Fibroblast of pulmonary artery (primary cell): Measurements from ENCODE around the gene LRRN3.

Source experiments
- DNase-seq: peaks from one replicate; pipeline ENCODE4 v3.0.0-alpha.2; 2010; ENCODE audit warnings: low read depth
- H3K4me3 ChIP-seq: replicated peaks from 2 replicates; pipeline ENCODE4 v1.5.1; 2011; ENCODE audit warnings: low read depth, mild to moderate bottlenecking, control low read depth, low read length, moderate library complexity
- TF ChIP-seq, protein P1 (sequence below): IDR thresholded peaks from 2 replicates; pipeline ENCODE4 v1.5.1; 2011; ENCODE audit warnings: mild to moderate bottlenecking, control low read depth, low read length, inconsistent platforms; ENCODE audit errors: missing control alignments

The LRRN3 gene

DNA sequence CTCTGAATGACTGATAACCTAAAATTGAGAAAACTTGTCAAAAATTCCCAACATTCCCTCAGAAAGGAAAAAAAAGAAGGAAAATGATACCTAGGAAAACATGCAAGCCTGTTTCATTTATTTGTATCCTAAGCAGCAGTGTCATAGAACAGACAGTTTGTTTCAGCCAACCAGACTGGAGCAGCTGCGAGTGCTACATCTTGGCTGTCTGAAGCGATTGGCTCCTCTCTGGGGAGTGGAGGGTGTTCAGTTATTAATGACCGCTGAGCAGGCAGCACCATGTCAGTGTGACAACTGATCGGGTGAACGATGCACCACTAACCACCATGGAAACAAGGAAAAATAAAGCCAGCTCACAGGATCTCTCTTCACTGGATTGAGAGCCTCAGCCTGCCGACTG, at the start of gene LRRN3:
TSS of gene LRRN3 (plus strand) at position 282 of the 400 bp plus-strand sequence. CDS start 31,646 bp downstream, outside the sequence.
- H3K4me3 ChIP-seq = peak within 1 kb of the TSS; percentile 47
- DNase-seq = peak; percentile 57
- TF ChIP-seq, protein P1, sequence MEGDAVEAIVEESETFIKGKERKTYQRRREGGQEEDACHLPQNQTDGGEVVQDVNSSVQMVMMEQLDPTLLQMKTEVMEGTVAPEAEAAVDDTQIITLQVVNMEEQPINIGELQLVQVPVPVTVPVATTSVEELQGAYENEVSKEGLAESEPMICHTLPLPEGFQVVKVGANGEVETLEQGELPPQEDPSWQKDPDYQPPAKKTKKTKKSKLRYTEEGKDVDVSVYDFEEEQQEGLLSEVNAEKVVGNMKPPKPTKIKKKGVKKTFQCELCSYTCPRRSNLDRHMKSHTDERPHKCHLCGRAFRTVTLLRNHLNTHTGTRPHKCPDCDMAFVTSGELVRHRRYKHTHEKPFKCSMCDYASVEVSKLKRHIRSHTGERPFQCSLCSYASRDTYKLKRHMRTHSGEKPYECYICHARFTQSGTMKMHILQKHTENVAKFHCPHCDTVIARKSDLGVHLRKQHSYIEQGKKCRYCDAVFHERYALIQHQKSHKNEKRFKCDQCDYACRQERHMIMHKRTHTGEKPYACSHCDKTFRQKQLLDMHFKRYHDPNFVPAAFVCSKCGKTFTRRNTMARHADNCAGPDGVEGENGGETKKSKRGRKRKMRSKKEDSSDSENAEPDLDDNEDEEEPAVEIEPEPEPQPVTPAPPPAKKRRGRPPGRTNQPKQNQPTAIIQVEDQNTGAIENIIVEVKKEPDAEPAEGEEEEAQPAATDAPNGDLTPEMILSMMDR = no peak

DNA sequence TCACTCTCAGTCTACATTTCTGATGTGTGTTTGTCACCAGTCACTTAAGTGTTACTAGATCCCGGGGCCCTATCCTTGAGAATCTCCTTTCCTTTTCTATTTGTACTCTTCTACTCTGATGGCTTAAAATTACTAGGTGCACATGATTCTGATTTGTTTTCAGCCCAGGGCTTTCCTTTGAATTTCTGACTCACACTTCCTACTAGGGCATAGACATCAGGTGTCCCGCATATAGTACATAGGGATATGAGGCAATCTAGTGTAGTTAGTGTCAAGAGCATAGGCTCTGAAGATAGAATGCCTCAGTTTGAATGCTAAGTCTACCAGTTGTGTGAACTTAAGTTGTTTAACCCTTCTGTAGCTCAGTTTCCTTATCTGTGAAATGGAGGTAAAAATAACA, 49.4 kb upstream of the LRRN3 start:
- DNase-seq = peak; percentile 14
- TF ChIP-seq, protein P1 = no peak
- no peak overlapping the region for H3K4me3 ChIP-seq

DNA sequence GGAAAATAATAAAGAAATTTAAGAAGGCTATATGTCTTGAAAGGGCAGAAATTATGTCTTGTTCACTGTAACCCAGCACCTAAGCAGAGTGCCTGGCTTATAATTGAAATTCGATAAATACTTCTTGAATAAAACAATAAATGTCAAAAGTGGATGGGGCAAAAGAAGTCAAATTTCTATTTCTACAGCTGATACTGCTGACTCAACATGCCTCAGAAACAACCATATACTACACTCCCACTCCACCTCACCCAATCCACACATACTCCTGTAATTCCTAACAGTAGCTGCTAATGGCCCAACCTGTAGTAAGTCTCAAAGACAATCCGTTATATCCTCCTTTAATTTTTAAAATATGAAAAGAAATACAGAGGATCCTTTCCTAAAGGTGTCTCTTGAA, 48.1 kb upstream of the LRRN3 start:
- no peak for DNase-seq
- TF ChIP-seq, protein P1 = no peak
- H3K4me3 ChIP-seq = no peak overlapping the region

DNA sequence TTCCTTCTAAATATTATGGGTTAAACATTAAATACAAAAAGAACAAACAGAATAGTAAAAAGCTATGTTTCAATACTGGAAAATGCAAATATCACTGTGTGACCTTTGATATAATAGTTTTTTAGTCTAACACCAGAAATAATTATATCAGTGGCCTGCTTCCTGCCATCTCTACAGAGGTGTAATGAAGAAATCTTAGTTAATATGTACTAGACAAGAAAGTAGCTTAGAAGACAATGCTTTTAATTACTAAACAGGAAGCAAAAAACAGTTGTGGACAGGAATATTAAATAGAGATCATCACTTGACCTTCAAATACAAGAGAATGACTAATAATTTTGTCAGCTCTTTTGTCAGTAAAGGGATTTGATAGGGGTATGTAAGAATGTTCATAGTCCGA, 47.4 kb upstream of the LRRN3 start:
- TF ChIP-seq, protein P1 = no peak
- no peak overlapping the region for H3K4me3 ChIP-seq
- no peak for DNase-seq

DNA sequence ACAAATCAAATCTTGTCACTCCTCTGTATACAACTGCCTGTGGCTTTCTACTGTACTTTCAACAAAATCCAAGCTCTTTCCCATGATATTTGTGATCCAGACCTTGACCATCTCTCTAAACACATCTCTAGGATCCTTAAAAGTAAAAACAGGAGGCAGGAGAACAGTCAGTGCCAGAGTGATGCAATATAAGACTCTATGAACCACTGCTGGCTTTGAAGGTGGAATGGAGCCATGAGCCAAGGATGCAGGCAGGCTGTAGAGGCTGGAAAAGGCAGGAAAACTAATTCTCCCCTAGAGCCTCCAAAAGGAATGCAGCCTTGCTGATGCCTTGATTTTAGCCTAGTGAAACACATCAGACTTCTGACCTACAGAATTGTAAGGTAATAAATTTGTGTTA, 45.5 kb upstream of the LRRN3 start:
- TF ChIP-seq, protein P1 = no peak
- no peak overlapping the region for H3K4me3 ChIP-seq
- DNase-seq = peak; percentile 15

DNA sequence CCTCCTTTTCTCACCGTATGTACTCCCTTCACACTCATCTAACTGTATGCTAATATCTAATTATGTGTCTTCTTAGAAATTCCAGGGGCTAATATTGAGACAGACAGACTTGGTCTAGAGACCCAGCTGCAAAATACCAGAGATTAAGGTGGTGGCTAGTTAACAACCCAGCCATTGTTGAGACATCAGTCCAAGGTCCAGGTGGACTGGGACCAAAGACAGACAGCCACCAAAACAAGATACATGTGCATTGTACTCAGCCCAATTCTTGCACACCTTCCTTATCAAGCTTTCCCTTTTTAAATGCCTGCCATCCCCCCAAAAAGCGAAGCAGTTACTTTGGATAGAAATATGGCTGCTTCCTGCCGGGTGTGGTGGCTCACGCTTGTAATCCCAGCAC, 43.3 kb upstream of the LRRN3 start:
- H3K4me3 ChIP-seq = no peak overlapping the region
- no peak for DNase-seq
- TF ChIP-seq, protein P1 = no peak

DNA sequence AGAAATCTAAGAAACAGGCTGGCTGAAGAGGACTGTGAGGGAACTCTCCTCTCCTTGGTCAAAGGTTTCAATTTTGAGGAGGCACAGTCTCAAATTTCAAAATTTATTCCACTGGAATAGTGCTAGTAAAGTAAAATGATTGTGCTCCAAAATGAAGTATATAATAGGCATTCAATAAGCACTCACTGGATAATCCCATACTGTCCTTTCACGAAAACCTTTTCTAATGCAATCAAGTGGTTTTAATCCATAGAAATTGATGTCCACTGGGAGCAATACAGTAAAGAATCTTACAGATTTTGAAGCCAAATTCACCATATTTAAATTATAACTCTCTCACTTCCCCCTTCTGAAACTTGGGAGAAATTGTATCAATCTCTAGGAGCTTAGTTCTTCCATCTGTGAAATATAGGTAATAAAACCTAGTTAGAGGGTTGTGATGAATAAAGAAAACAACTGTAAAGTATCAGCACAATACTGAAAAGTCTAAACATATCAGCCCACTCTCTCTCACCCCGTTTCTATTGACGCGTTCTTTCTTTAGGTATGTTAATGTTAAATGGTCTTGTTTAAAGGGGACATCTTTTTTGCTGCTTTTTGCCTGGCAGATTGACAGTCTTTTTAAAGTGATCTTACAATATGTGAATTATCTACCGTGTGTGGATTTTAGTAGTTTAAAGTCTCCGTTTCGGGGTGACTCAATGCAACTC, 40.8 kb upstream of the LRRN3 start:
- TF ChIP-seq, protein P1 = no peak
- no peak for DNase-seq
- no peak overlapping the region for H3K4me3 ChIP-seq
